ENCODE results near the gene TMEM121.

TMEM121 gene

GRCh38 chr14:105505101-105505500 lies 21.3 kb upstream of the TMEM121 start:
- TF ChIP-seq CTCF (conservative IDR thresholded peaks at IDR 0.05; ENCODE audit: low read depth, low read length) = no peak
- no peak for DNase-seq (ENCODE audit: low read depth)

GRCh38 chr14:105507247-105507646 lies 19.1 kb upstream of the TMEM121 start:
- no peak for TF ChIP-seq CTCF (conservative IDR thresholded peaks at IDR 0.05; ENCODE audit: low read depth, low read length)
- no peak overlapping the region for H3K4me3 ChIP-seq (ENCODE audit: low read depth, low read length)
- DNase-seq (ENCODE audit: low read depth) = no peak

More at GRCh38 chr14:105505101-105505500, 21.3 kb upstream of the TMEM121 start:
- no peak overlapping the region for H3K4me3 ChIP-seq (ENCODE audit: low read depth, low read length)

- TF ChIP-seq CTCF (conservative IDR thresholded peaks at IDR 0.05; ENCODE audit: low read depth, low read length) = no peak
- H3K4me3 ChIP-seq (ENCODE audit: low read depth, low read length) = no peak overlapping the region
Observed at GRCh38 chr14:105508069-105508468, 18.3 kb upstream of the TMEM121 start.

GRCh38 chr14:105508601-105509000 lies 17.8 kb upstream of the TMEM121 start:
- TF ChIP-seq CTCF (conservative IDR thresholded peaks at IDR 0.05; ENCODE audit: low read depth, low read length) = no peak
- no peak for DNase-seq (ENCODE audit: low read depth)
- no peak overlapping the region for H3K4me3 ChIP-seq (ENCODE audit: low read depth, low read length)

More at GRCh38 chr14:105508069-105508468, 18.3 kb upstream of the TMEM121 start:
- DNase-seq (ENCODE audit: low read depth) = no peak

- no peak for DNase-seq (ENCODE audit: low read depth)
- H3K4me3 ChIP-seq (ENCODE audit: low read depth, low read length) = no peak overlapping the region
- TF ChIP-seq CTCF (conservative IDR thresholded peaks at IDR 0.05; ENCODE audit: low read depth, low read length) = no peak
Observed at GRCh38 chr14:105517096-105517495, 9.3 kb upstream of the TMEM121 start.

DNA sequence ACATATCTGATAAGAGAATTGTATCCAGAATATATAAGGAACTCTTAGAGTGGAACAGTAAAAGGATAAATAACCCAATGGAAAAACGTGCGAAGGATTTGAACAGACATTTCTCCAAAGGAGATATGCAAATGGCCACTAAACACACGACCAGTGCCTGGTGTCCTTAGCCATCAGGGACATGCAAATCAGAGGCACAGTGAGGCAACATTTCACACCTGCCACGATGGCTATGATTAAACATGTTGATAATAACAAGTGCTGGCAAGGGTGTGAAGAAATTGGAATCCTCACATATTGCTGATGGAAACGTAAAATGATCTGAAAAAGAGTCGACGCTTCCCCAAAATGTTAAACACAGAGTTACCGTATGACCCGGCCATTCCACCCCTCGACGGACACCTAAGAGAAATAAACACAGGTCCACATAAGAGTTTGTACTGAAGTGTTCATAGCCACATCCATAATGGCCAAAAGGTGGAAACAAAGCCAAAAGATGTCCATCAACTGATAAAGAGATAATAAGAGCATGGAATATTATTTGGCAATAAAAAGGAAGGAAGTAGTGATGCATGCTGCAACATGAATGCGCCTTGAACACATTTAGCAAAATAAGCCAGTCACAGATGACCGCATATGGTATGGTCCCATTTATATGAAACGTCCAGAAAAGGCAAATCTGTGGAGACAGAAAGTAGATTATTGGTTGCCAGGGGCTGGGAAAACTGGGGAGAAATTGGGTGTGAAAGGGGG lies 6.3 kb upstream of the TMEM121 start:
- no peak for DNase-seq (ENCODE audit: low read depth)
- TF ChIP-seq CTCF (conservative IDR thresholded peaks at IDR 0.05; ENCODE audit: low read depth, low read length) = no peak
- H3K4me3 ChIP-seq (ENCODE audit: low read depth, low read length) = no peak overlapping the region

DNA sequence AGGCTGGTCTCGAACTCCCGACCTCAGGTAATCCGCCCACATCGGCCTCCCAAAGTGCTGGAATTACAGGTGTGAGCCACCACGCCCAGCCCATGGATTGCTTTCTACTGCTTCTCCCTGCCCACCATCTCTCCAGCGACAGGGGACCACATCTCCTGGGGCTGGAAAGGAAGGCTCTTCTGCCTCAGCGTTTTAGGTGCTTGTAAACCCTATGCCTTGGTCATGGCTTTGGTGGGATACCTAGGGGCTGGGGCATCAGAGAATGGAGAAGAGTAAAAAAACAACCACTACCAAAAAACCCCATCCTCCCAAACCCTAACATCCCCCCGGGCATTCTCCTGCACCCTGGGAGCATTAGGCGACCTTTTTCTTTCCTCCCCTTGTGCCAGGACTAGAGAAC lies 1.1 kb upstream of the TMEM121 start:
- TF ChIP-seq CTCF (conservative IDR thresholded peaks at IDR 0.05; ENCODE audit: low read depth, low read length) = no peak
- no peak for DNase-seq (ENCODE audit: low read depth)
- H3K4me3 ChIP-seq (ENCODE audit: low read depth, low read length) = no peak overlapping the region
